Right ventricle myocardium superior (tissue), 1 donor: ENCODE measurements around the gene CACNA2D4. TPM values are rescaled to one million over a fixed set of nuclear protein-coding genes. Genes with fewer than 3 reads are reported as not detected.

ENCODE experiments used
- ATAC-seq: fragments of 200-7000 bp; cut with Tn5 transposase; one replicate; pipeline ENCODE4 v1.9.1; 2020; ENCODE audit warnings: mild to moderate bottlenecking; ENCODE audit not compliant: poor library complexity
- DNase-seq: peaks from one replicate; pipeline ENCODE4 v3.0.0-alpha.2; 2020
- intact Hi-C: fragments of 100-400 bp; cut with DNase I; formaldehyde crosslinking; loops from one replicate; pipeline ENCODE4 v1.11.2; 2022
- total RNA-seq: library from RNA; stranded (reverse); fragmentation: NEBNext Ultra II Directional; extraction: Animal tissue kit (Norgen Biotek cat#: 25700); gene quantifications from one replicate; pipeline ENCODE4 v1.2.1, GENCODE V29; 2021
- donor health status: DM: no; HTN: yes; CAD: no; lungs with severe emphysema.

Gene CACNA2D4
- total RNA-seq, 1 donor from 2014 or later: 1.0 TPM

DNA sequence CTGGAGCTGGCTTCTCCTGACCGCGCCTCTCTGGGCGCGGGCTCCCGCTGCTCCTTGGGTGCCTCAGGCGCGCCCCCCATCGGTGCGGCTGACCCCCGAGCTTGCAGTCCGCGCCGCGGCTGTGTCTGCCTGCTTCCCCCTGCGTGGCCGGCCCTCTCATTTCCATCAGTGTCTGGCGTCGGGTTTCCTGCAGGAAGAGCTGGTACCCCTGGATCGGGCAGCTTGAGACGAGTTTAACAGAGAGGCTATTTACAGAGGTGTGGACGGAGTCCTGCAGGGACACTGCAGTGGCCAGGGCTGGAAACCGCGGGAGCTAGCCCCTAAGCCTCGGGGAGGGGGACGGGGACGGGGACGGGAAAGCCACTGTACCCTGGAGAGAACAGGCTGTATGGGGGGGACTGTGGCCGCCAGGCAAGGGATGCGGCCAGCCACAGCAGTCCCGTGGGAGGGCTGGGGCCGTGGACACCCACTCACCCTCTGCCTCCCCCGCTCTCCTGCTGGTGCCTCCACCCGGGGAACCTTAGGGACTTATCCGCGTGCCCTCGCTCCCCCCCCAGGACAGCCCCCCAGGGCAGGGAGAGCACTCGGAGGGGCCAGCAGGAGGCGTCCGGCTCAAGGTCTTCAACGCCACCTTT, 3.7 kb upstream of the CACNA2D4 start:
- DNase-seq (no peak), ATAC-seq (no peak)
- intact Hi-C loops: no loop called here

DNA sequence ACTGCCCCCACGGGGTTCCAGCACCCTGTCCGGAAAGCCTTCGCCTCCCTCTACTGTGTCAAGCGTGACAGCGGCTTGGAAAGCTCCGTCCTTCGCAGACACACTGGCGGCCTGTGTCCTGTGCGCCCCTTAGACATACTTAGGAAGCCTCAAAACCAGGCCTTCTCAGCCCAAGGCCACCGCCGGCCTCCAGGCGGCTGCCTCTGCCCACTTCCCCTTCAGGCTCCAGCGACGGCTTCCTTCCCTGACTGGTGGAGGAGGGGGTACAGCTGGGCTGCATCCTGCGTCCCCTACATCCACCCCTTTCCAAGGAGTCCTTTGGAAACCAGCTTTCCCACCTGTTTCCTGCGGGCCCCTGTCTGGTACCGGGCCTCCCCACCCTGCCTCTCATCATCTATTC, 2.5 kb upstream of the CACNA2D4 start:
- DNase-seq (peak; percentile 71), ATAC-seq (no peak)
- intact Hi-C loops: no loop called here

DNA sequence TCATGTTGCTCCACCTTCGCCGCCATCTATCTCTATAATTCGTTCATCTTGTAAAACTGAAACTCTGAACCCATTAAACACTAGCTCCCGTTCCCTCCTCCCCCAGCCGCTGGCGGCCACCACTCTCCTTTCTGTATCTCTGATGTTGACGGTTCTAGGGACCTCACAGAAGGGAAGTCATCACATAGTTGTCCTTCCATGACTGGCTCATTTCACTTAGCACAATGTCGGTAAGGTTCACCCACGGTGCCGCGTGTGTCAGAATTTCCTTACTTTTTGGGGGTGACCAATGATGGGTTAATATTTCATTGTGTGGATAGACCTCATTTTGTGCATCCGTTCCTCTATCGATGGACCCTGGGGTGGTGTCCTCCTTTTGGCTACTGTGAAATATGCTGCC, 2.0 kb upstream of the CACNA2D4 start:
- DNase-seq (no peak), ATAC-seq (no peak)
- intact Hi-C loops: no loop called here

DNA sequence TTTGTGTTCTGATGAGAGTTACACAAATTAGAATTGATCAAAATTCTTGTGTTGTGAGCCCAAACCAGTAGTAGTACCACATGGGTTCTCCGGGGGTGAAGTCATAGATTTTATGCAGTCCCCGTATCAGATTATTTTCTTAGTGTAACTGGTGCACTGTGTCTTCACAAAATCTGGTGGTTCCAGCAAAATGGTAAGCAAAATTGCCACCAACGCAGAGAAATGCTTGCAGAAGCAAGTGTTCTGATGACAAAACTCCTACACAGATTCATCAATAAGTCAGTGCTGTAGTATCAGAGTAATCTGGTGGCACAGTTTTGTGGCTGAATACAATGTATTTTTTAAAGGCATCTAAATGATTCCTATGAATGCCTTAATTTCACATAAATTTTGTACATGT, 1.3 kb upstream of the CACNA2D4 start:
- ATAC-seq (no peak), DNase-seq (no peak)
- intact Hi-C loops: no loop called here

DNA sequence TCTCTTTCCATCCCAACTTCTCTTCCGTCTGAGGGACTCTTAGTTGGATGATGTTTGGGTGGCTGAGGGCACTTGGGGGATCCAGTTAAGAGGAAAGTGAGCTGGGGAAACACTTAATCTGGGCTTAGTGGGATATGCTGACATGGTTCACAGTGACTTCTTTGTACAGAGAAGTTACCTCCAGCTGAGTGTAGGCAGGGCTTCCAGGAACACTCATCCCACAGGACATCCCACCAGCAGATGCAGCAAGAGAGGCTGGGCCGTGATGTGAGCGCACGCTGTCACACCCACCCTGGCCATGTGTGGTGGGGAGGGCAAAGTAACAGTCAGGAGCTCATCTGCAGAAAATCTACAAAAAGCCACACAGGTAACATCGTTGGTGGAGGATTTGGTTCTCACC, 832 bp upstream of the CACNA2D4 start:
- ATAC-seq (no peak), DNase-seq (no peak)
- intact Hi-C loops: no loop called here

DNA sequence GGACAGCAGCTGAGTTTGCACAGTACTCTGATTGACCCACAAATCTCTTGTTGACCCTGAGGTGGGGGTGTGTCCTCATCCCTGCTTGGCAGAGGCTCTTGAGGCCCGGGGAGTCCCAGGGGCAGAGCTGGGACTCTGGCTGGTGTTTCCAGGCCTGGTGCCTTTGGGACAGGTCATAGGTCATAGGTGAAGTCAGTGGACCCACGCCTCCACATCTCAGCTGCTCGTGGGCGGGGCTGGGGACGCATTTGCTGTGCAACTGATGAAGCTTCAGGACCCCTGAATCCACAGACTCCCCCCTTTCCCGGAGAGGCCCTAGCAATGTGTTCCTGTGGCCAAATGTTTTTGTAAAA, 408 bp upstream of the CACNA2D4 start:
- no peak for DNase-seq
- intact Hi-C loops: no loop called here
- no peak for ATAC-seq

DNA sequence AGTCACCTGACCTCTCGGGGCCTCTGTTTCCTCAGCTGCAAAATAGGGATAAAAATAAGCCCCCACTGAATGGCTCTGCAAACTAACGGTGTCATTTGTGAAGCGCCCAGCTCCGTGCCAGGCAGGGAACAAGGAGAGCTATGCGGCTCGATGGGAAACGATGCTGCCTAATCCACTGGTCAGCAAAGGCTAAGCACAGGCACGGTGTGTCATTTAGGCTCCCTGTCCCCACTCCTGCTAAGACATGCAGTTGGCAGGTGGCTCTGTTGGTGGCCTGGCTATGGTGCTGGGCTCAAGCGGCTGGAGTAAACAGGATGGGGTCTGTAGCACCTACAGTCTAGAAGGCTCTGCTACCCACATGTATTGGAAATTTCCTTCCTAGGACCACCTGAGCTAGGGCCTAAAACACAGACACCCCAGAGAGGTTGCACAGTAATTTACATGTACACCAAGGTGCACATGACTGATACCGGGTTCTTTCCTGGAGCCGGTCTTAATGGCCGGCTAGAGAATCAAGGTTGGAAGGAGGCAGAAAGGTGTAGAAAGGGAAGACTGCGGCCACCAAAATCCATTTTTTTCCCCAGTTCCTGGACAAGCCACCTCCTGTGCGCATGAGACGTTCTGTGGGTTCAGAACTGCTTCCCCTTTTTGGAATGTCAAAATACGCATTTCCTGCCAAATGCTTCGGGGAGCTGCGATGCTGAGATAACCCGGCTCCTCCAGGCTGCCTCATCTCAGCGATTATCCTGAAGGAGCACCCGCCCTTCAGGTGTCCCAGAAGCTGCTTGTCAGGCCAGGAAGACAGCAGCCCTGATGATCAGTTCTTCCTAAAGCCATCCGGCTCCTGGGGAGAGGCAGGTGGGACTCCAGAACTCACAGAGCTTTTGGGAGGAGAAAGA, 1.0 kb downstream of the CACNA2D4 start:
- intact Hi-C loops: no loop called here
- ATAC-seq (no peak), DNase-seq (no peak)

DNA sequence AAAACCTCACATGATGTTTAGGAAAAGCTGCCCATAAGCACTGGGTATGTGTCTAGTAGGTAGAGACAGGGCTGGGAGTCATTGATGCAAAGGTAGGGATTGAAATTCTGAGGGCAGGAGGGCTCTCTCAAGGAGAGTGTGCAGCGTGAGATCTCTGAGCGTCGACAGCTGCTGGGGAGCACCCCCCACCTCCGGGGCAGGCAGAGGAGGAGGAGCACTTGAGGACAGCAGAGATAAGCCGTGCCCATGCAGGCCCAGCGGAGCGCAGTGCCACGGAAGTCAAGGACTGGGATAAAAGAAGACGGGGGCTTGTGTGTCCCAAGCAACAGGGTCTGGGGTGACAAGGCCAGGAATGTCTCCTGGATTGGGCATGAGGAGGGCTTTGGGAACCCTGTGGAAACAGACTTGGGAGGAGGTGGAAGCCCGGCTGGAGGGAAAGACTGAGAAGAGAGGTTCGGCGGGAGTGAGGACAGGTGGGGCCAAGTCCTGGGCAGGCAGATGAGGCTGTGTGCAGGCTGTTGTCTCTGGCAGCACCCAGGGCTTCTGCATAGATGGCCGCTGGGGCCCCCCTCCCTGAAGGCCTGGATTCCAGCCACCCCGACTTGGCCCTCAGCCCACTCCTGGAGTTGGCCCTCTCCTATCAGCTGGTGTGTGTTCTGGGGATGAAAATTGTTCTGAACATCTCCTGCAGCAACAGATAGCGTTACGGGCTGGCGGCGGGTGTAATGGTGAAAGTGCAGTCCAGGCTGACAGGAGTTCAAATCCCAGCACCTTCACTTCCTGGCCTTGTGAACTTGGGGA, 1.9 kb downstream of the CACNA2D4 start:
- intact Hi-C loops: no loop called here
- ATAC-seq: peak; percentile 89
- peak; percentile 81 for DNase-seq

DNA sequence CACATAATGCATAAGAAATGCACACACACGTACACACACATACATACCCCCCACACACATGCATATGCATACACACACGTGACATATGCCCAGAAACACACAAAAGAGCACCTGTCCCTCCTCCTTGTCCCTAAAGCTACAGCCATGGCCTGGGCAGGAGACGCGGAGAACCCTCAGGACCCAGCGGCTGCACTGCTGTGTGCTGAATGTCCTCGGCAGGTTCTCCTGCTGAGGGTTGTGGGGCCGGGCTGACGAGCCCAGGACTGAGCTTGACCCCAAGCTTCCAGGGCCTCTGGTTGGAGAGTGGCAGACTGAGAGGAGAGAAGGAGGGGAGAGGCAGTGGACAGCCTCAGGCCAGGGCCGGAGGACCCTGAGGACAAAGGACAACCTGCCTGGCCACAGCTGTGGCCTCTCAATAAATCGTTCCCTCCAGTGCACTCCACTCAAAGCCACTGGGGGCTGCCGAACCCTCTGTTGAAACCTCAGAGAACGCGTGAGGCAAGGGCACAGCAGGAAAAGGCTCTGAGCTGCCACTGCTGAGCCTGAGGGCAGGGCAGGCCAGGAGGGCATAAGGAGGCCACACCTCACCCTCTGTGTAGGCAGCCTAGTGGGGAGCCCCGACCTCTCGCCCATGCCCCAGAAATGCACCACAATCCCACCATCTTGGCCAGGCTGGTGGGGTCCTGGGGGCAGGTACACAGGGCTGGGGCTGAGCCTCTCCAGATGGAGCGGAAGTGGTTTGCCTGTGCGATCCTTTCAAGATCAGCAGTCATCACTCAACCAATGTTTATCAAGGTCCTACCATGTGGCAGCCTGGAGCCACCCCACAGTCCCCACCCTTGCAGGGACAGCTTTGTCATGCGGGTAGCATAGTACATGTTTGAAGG, 3.1 kb downstream of the CACNA2D4 start:
- DNase-seq (peak; percentile 30), ATAC-seq (no peak)
- intact Hi-C loops: no loop called here

DNA sequence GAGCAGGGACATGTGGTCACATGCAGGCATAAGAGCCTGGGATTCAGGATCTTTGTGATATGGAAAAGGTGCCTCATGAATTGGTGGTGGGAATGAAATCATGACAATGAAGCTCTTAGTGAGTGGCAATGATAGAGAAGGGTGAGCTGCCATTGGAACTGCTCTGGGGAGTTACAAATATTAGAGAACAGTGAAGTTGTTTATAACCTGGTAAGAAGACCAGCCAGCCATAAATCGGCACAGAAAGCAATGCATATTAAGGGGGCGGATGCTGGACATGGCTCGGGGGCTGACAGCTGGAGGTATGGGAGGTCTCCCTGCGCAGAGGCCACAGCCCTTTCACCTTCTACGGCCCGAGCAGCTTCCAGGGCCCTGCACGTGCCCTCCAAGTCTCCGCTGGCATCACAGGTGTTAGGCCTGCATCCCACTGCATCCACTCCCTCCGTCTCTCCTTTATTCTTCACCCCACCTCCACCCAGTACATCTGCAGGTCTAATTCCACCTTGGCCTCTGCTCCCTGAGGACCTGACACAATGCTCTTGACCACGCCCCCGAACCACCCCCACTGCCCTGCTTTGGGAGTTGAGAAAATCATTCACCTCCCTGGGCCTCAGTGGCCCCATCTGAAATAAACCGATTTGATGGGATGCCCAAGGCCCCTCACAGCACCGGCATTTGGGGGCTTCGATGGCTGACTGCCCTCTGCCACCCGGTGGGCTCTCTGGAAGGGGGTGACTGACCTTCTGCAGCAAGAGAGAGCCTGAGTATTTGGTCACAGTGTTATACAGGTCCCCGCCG, 4.1 kb downstream of the CACNA2D4 start:
- DNase-seq (no peak), ATAC-seq (no peak)
- intact Hi-C loops: no loop called here

DNA sequence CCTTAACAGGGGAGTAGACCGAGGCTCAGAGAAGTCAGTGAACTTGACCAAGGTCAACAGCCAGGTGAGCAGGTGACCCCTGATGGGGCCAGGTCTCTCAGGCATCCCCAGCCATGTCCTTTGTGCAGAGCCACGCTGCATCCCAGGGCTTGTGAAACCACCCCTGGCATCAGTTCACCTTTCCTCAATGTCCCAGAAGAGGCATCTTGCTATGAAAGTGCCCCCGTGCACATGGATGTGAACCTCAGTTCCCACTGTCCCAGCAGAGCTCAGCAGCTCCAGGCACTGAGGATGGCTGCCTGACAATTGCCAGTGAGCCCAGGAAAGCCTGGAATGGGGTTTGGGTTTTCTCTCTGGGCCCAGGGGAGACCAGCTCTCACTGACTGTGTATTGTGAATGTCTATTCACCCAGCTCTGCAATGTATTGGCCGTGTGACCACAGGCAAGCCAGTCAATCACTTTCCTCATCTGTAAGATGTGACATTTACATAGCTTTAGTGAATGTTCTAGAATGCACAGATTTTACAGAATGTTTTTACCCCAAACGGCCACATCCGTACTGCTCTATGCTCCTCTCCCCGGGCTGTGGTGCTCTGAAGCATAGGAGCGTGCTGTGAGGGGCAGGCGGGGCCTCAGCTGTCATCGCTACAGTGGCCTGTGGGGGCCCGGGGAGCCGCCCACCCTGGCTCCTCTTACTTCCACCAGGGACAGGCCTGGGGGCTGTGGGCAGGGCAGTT, 4.9 kb downstream of the CACNA2D4 start:
- no peak for ATAC-seq
- no peak for DNase-seq
- intact Hi-C loops: no loop called here

DNA sequence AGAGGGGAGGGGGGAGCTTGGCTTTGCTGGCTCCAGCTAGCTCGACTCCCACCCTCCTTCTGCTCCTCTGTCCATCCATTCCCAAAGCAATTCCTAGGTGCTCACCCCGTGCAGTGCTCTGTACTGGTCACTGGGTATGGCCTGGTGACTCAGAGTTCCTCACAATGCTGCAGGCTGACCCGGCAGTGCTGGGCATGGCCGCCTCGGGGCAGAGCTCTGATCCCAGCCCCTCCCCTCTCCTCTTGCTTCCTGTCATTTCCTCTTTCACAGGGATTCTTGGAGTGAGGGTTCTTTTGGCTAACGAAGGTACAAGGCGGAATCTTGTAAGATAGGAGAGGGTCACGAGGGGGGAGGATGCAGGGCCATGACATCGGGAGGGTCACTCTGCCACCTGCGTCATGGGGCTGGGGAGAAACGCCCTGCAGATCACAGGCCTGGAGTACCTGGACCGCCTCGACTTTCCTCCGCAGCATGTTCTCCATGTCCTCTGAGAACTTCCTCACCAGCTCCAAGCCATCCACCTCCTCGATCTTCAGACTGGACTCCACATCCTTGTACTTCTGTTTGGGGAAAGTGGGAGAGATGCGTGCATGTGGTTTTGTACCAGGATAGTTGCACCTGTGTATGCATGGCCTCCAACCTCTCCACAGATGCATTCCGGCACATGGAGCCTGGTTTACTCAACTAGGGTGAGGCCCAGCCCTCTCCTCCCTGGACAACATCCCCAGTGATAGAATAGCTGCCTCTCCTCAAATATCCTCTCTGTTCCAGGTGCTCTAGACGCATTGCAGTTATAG, 5.7 kb downstream of the CACNA2D4 start:
- intact Hi-C loops: no loop called here
- ATAC-seq (no peak), DNase-seq (no peak)

DNA sequence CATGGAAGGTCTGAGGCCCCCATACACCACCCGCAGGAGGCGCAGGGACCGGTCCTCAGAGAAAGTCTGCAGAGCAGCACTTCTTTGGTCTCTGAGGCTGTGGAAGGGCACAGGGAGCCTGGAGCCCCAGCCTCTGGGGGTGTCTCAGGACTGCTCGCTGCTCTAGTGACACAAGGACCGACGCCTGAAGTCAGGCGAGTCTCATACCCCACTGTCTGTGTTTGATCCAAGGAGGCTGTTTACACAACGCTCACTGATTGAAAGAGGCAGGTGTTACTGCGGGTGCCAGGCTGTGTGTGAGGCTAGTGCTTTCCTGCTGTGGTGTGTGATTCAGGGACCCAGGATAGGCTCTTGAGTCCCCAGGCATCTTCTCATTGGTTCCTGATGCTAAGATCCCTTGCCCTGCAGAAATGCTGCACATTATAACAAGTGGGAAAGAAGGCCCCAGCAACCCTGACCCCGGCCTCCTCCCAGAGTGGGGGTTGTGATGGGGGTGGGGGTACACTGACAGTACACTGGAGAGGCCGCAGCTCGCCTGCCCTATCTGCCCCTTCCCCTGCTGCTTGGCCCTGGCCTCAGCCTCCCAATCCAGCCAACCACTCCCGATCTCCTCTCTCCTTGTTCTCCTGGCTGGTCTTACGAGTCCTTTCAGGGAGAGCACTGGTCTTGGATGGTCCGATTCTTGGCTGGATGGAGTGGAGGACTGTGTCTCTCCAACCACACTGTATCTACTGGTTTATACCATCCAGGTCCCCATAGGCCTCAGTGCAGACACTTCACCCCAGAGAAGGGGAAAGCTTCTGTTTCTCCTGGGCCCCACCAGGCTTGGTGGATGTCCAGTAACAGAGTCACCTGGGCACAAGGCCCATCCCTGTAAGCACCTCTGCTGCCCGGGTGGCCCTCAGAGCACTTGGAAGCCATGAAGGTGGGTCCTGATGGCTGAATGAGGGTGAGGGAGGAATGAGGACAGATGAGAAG, 6.6 kb downstream of the CACNA2D4 start:
- ATAC-seq: no peak
- DNase-seq: no peak
- intact Hi-C loops: no loop called here

DNA sequence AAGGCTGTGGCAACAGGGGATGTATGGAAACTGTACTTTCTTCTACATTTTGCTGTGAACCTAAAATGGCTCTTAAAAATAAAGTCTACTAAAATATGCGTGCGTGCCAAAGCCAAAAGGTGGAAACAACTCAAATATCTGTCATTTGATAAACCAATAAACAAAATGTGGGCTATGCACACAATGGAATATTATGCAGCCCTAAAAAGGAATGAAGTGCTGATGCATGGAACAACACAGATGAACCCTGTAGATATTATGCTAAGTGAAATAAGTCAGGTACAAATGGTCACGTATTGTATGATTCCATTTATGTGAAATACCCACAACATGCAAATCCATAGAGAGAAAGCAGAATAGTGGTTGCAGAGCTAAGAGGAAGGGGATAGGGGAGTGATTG, 8.0 kb downstream of the CACNA2D4 start:
- ATAC-seq (no peak), DNase-seq (no peak)
- intact Hi-C loops: no loop called here

DNA sequence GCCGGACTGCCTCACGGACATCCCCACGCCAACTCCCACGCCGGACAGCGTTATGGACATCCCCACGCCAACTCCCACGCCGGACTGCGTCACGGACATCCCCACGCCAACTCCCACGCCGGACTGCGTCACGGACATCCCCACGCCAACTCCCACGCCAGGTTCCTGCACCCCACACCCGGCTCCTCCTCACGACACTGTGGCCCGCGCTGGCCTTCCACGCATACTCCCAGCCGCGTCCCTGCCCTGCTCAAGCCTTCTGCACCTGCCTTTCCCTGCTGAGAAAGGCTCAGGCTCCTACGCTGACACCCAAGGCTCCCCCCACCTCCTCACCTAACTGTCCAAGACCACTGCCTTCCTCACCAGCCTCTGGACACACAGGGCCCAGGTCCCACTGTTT, 9.7 kb downstream of the CACNA2D4 start:
- DNase-seq: no peak
- intact Hi-C loops: no loop called here
- ATAC-seq: no peak
